Endothelial cell (in vitro differentiated cells): ENCODE data around the gene MPZL2. TPM values are rescaled to one million over a fixed set of nuclear protein-coding genes. Genes with fewer than 3 reads are reported as not detected.

Experiments used
- DNase-seq: peaks from one replicate; pipeline ENCODE4 v3.0.0; 2021; ENCODE audit warnings: low spot score
- H3K27ac Mint-ChIP-seq: one replicate; pipeline ENCODE4 v1.8.0; 2021; ENCODE audit warnings: mixed read lengths, inconsistent platforms; ENCODE audit not compliant: unreplicated experiment
- H3K27me3 Mint-ChIP-seq: one replicate; pipeline ENCODE4 v1.8.0; 2021; ENCODE audit warnings: mild to moderate bottlenecking, moderate library complexity, mixed read lengths, inconsistent platforms; ENCODE audit not compliant: unreplicated experiment
- H3K36me3 Mint-ChIP-seq: one replicate; pipeline ENCODE4 v1.8.0; 2021; ENCODE audit warnings: mild to moderate bottlenecking, low read depth, mixed read lengths, inconsistent platforms; ENCODE audit not compliant: unreplicated experiment
- H3K4me1 Mint-ChIP-seq: one replicate; pipeline ENCODE4 v1.8.0; 2021; ENCODE audit warnings: mild to moderate bottlenecking, mixed read lengths, inconsistent platforms; ENCODE audit not compliant: unreplicated experiment
- H3K4me3 Mint-ChIP-seq: one replicate; pipeline ENCODE4 v1.8.0; 2021; ENCODE audit warnings: mild to moderate bottlenecking, mixed read lengths, inconsistent platforms; ENCODE audit not compliant: unreplicated experiment
- H3K9me3 Mint-ChIP-seq: one replicate; pipeline ENCODE4 v1.8.0; 2021; ENCODE audit warnings: mixed read lengths, inconsistent platforms; ENCODE audit not compliant: unreplicated experiment
- CTCF ChIP-seq: fragments of 200-600 bp; sonication (generic); IDR thresholded peaks from one replicate; pipeline ENCODE4 v1.5.0; 2021; ENCODE audit warnings: antibody characterized with exemption; ENCODE audit not compliant: unreplicated experiment
- total RNA-seq: library from RNA; stranded (reverse); fragmentation: NEBNext Ultra II Directional; extraction: Animal tissue kit (Norgen Biotek cat#: 25700); gene quantifications from one replicate; pipeline ENCODE4 v1.2.1, GENCODE V29; 2021; ENCODE audit not compliant: unreplicated experiment

The MPZL2 gene
- total RNA-seq, 1 donor from 2014 or later = 1.0 TPM

DNA sequence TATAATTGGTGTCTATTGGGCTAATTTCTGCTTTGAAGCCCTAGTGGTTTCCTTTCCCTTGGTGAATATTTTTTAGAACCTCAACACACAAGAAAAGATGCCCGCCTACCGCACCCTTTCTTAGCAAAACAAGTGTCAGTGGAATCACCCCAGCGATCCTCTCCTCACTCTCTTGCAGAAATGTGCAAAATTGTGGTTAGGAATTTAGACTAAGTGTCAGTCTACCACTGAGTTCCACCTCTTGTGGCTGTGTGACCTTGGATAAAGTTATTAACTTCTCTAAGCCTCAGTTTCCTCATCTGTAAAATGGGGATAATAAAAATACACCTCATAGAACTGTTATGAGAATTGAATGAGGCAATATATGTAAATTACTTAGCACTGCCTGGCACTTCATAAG is 34.0 kb downstream of the MPZL2 start:
- Mint-ChIP-seq H3K9me3 (no peaks in the 10 kb centered on the region), H3K27me3 (no peaks in the 10 kb centered on the region)

DNA sequence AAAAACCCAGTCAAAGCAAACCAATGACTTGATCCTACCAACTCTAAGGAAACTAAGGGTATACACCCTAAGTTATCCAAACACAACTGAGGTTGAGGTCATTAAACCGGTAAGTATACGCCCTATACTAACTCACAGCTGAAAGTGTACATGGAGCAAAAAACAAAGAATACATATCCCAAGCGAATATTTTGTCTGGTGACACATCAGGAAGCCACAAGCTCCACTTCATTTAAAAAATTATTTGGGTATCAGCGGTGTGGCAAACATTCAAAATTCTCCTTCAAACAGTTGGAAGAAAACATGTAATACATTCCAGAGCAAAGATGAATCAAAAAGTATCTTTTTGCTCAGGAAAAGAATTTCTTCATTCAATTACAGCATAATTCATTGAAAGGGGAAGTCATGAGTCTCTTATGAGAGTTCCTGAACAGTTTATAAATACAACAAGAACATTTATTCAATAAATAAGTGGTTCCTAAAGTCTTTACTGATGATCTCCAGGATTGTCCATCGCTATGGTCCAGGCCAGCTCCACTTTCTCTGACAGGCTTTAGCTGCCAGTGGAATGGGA is 34.7 kb downstream of the MPZL2 start:
- TF ChIP-seq CTCF = no peak
- DNase-seq = no peak
- no peak overlapping the region for H3K27ac Mint-ChIP-seq
- H3K4me3 Mint-ChIP-seq = no peak overlapping the region
- no peaks in the 10 kb centered on the region for H3K4me1 Mint-ChIP-seq
- H3K36me3 Mint-ChIP-seq = peaks cover 6% of the 10 kb centered on the region
- H3K9me3 Mint-ChIP-seq = no peaks in the 10 kb centered on the region
- no peaks in the 10 kb centered on the region for H3K27me3 Mint-ChIP-seq

More for the DNA sequence above, 34.0 kb downstream of the MPZL2 start:
- H3K4me1 Mint-ChIP-seq = no peaks in the 10 kb centered on the region
- no peak for TF ChIP-seq CTCF
- no peak overlapping the region for H3K4me3 Mint-ChIP-seq
- no peak for DNase-seq
- H3K27ac Mint-ChIP-seq = no peak overlapping the region
- H3K36me3 Mint-ChIP-seq = peaks cover 10% of the 10 kb centered on the region

- no peak for TF ChIP-seq CTCF
- Mint-ChIP-seq H3K27ac (no peak overlapping the region), H3K4me1 (no peaks in the 10 kb centered on the region), H3K36me3 (peaks cover 4% of the 10 kb centered on the region), H3K9me3 (no peaks in the 10 kb centered on the region), H3K4me3 (no peak overlapping the region), H3K27me3 (no peaks in the 10 kb centered on the region)
- no peak for DNase-seq
Observed at GRCh38 chr11:118227865-118228785, 36.0 kb downstream of the MPZL2 start.

DNA sequence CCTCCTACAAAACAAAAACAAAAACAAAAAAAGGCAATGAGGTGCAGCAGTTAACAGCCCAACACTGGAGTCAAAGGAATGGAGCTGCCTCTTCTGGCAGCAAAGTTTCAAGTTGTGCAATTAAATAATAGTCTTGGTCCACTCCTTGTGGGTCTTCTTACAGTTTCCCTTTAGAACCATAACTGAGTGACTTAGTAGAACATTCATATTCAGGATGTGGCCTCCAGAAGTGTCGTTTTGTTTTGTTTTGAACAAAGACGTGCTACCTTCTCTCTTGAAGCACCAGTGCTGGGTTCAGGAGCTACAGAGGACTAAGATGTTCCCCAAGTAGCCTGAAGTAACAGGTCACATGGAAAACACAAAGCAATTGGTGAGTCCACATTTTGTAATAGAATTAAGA is 37.3 kb downstream of the MPZL2 start:
- no peak overlapping the region for H3K27ac Mint-ChIP-seq
- DNase-seq = no peak
- no peaks in the 10 kb centered on the region for H3K9me3 Mint-ChIP-seq
- H3K27me3 Mint-ChIP-seq = peaks cover 1% of the 10 kb centered on the region
- no peaks in the 10 kb centered on the region for H3K36me3 Mint-ChIP-seq
- no peak for TF ChIP-seq CTCF
- no peak overlapping the region for H3K4me3 Mint-ChIP-seq
- no peaks in the 10 kb centered on the region for H3K4me1 Mint-ChIP-seq

DNA sequence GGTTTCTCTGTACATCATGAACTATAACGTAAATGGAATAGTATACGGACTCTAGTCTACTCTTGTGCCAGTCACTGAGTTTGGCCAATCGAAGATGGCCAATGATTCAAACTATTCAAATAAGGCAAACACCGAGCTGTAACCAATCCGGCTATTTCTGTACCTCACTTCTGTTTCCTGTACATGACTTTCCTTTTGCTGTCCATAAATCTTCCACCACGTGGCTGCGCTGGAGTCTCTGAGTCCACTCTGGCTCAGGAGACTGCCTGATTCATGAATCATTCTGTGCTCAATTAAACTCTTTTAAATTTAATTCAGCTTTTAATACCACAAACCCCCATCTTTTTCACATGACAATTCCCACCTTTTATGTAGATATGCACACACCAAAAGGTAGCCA is 37.8 kb downstream of the MPZL2 start:
- H3K4me1 Mint-ChIP-seq = no peaks in the 10 kb centered on the region
- H3K36me3 Mint-ChIP-seq = no peaks in the 10 kb centered on the region
- peaks cover 1% of the 10 kb centered on the region for H3K27me3 Mint-ChIP-seq
- TF ChIP-seq CTCF = no peak
- no peak overlapping the region for H3K27ac Mint-ChIP-seq
- no peaks in the 10 kb centered on the region for H3K9me3 Mint-ChIP-seq
- DNase-seq = no peak
- no peak overlapping the region for H3K4me3 Mint-ChIP-seq
